Common myeloid progenitor, CD34-positive (primary cell): ENCODE measurements around the gene NRN1.

Experiments used
- CTCF ChIA-PET: fragments of 350-600 bp; sonication (Branson Sonifier 250); formaldehyde crosslinking; loops from one replicate; lab custom pipeline; 2021; ENCODE audit warnings: antibody characterized with exemption; lab: Charles Lee
- POLR2A ChIA-PET: fragments of 350-600 bp; sonication (Branson Sonifier 250); formaldehyde crosslinking; loops from one replicate; lab custom pipeline; 2021; ENCODE audit warnings: antibody characterized with exemption; lab: Charles Lee
- DNase-seq, 3 donors: peaks; one replicate each; pipeline versions ENCODE4 v3.0.0 to v3.0.0-alpha.2; 2013
- H3K27ac ChIP-seq, 2 experiments: 1 replicate in 1 of 2; 2 replicates in 1 of 2; pipeline ENCODE4 v1.7.0; 2013; ENCODE audit warnings: inconsistent platforms in 2 of 2, low read length in 2 of 2, mild to moderate bottlenecking in 2 of 2, low read depth in 1 of 2, moderate library complexity in 1 of 2; ENCODE audit not compliant: severe bottlenecking in 2 of 2, insufficient read depth in 1 of 2, poor library complexity in 1 of 2
- H3K27me3 ChIP-seq, 5 experiments: replicated peaks in 2 of 5; 1 replicate in 3 of 5; 2 replicates in 2 of 5; pipeline versions ENCODE4 v1.6.1 to v1.7.0; 2013; ENCODE audit warnings: low read length in 4 of 5, mild to moderate bottlenecking in 2 of 5, moderate library complexity in 2 of 5, inconsistent platforms in 1 of 5; ENCODE audit not compliant: insufficient read depth in 5 of 5, control insufficient read depth in 4 of 5
- H3K36me3 ChIP-seq, 4 experiments: 1 replicate in 2 of 4; 2 replicates in 2 of 4; pipeline versions ENCODE4 v1.6.1 to v1.7.0; 2013; ENCODE audit warnings: low read length in 3 of 4, control low read depth in 1 of 4, mild to moderate bottlenecking in 1 of 4; ENCODE audit not compliant: control insufficient read depth in 4 of 4, insufficient read depth in 4 of 4
- H3K4me1 ChIP-seq, 4 experiments: 1 replicate in 3 of 4; 2 replicates in 1 of 4; pipeline versions ENCODE4 v1.6.1 to v1.7.1; 2013; ENCODE audit warnings: low read length in 3 of 4, mild to moderate bottlenecking in 3 of 4, control low read depth in 1 of 4, inconsistent platforms in 1 of 4, moderate library complexity in 1 of 4; ENCODE audit not compliant: control insufficient read depth in 4 of 4, insufficient read depth in 4 of 4; ENCODE audit errors: control extremely low read depth in 1 of 4
- H3K4me3 ChIP-seq, 7 experiments: 1 replicate in 4 of 7; 2 replicates in 3 of 7; pipeline versions ENCODE4 v1.5.1 to v1.7.0; 2013; ENCODE audit warnings: mild to moderate bottlenecking in 7 of 7, low read length in 6 of 7, moderate library complexity in 6 of 7, inconsistent platforms in 2 of 7, low read depth in 2 of 7, control low read depth in 1 of 7; ENCODE audit not compliant: insufficient read depth in 4 of 7, control insufficient read depth in 1 of 7; ENCODE audit errors: extremely low read depth in 1 of 7
- H3K9me3 ChIP-seq, 5 experiments: 1 replicate in 4 of 5; 2 replicates in 1 of 5; pipeline versions ENCODE4 v1.6.1 to v1.7.1; 2013; ENCODE audit warnings: low read length in 4 of 5, mild to moderate bottlenecking in 2 of 5, inconsistent platforms in 1 of 5, low read depth in 1 of 5, moderate library complexity in 1 of 5; ENCODE audit not compliant: control insufficient read depth in 4 of 5, insufficient read depth in 2 of 5; ENCODE audit errors: control extremely low read depth in 1 of 5
- WGBS: methylation state at CpG from one replicate; pipeline ENCODE4 v1.1.5; 2013; ENCODE audit not compliant: insufficient coverage; 5-methylcytosine and 5-hydroxymethylcytosine counted together

Gene NRN1

GRCh38 chr6:6002848-6003620, 3.7 kb downstream of the NRN1 start:
- POLR2A ChIA-PET: no interaction called here
- peak overlapping the region in 4 of 7 experiments; percentile 33 to 68 (median 56) for H3K4me3 ChIP-seq

DNA sequence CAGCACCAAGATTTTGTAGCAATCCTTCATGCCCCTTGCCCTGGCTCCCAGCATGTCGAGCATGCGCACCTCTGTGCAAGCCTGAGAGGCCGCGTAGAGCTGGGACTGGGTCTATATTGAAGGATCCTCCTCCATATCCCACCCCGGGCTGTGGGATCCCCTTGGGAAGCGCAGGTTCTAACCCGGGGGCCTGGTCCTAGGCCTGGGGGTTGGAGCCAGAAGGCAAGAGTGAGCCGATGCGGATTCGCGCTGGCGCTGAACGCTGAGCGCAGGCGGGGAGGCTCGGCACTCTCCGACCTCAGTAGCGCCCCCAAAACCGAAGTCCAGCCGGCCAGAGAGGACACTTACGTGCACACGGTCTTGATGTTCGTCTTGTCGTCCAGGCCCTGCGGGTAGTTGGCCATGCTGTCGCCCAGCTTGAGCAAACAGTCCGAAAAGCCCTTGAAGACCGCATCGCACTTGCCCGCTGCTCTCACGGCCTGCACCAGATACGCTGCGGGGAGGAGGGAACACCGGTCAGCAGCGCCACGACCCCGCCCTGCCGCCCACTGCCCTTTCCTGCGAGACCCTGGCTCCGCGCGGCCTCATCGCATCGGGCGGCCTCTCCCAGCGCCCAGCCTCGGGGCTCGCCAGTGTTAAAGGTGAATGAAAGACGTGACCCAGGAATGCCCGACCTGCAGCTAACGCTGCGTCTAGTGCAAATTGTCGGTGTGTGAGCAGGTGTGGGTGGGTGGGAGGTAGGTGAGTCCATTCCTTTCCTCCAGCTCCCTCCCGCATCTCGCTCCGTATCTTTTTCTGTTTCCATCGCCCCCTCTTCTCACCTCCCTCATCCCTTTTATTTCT, 4.5 kb downstream of the NRN1 start:
- Histone ChIP-seq H3K27ac (no peak overlapping the region), H3K27me3 (peaks cover 31 to 100% (median 77%) of the 10 kb centered on the region in 5 experiments), H3K9me3 (peaks cover 0 to 14% (median 8%) of the 10 kb centered on the region in 5 experiments), H3K4me1 (peaks cover 0 to 55% (median 50%) of the 10 kb centered on the region in 4 experiments), H3K36me3 (no peaks in the 10 kb centered on the region), H3K4me3 (peak overlapping the region in 4 of 7 experiments; percentile 16 to 53 (median 28))
- ChIA-PET POLR2A (no interaction called here), CTCF (interaction anchor here (1.5 kb wide), 1 partner anchor 16 kb away, joined by 3 read pairs; no protein-coding TSS in a partner anchor)
- DNase-seq: peak in 1 of 3 donors; percentile 40
- under 1% methylated on average over 46 of the region's 57 CpGs for WGBS

More at GRCh38 chr6:6002848-6003620, 3.7 kb downstream of the NRN1 start:
- peaks cover 0 to 58% (median 52%) of the 10 kb centered on the region in 4 experiments for H3K4me1 ChIP-seq
- H3K27ac ChIP-seq: no peak overlapping the region
- peaks cover 28 to 100% (median 80%) of the 10 kb centered on the region in 5 experiments for H3K27me3 ChIP-seq
- WGBS: 3% methylated on average over 34 of the region's 48 CpGs
- CTCF ChIA-PET: interaction anchor here (1.3 kb wide), 1 partner anchor 15 kb away, joined by 3 read pairs; no protein-coding TSS in a partner anchor
- DNase-seq: peak in 1 of 3 donors; percentile 31
- peaks cover 0 to 14% (median 8%) of the 10 kb centered on the region in 5 experiments for H3K9me3 ChIP-seq
- no peaks in the 10 kb centered on the region for H3K36me3 ChIP-seq

- CTCF ChIA-PET: interaction anchor here (1.5 kb wide), 1 partner anchor 15 kb away, joined by 3 read pairs; no protein-coding TSS in a partner anchor
- Histone ChIP-seq H3K9me3 (peaks cover 0 to 14% (median 8%) of the 10 kb centered on the region in 5 experiments), H3K36me3 (no peaks in the 10 kb centered on the region), H3K4me1 (peaks cover 0 to 56% (median 51%) of the 10 kb centered on the region in 4 experiments), H3K4me3 (no peak overlapping the region), H3K27me3 (peaks cover 31 to 100% (median 77%) of the 10 kb centered on the region in 5 experiments), H3K27ac (no peak overlapping the region)
- WGBS: 24% methylated on average over 8 of the region's 10 CpGs
- POLR2A ChIA-PET: no interaction called here
- no peak for DNase-seq
Observed at GRCh38 chr6:6001443-6001842, 5.3 kb downstream of the NRN1 start.

DNA sequence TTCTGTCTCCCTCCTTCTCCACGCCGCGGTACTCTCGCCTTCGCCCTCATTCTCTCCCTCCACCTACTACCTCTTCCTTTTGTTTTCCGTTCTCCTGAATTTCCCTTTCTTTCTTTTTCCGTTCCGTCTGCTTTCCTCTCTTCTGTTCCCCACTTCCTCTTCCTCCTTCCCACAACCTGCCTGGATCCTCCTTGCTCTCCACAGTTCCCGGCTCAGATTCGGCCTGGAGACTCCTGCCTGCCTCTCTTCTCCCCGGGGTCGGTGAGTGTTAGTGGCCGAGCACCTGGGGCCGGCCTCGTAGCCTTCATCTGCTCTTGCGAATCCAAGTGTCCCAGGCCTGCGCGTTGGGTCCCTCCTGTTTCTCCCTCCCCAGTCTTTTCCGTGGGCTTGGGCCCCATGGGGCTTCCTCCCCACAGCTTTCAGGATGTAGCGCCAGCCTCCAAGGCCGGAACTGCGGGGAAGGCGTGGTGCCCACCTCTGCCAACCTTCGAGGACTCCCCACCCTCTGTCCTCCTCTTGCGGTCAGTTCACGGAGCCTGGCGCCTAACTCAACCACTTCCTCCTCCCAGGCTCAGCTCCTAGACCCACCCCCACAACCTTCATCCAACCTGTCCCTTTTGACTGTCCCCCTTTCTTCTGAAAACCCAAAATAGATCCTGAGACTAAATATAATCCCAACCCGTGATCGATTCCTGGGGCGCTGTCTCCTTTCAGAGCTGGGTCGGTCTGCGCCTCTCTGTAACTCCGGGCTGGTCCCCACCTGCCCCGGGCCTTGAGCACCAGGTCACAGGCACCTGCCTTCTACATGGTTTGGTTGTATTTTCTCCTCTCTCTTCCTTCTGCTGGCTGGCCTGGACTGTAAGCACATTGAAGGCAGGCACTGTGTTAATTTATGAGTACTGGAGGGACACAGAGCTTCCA, 6.8 kb downstream of the NRN1 start:
- peaks cover 0 to 66% (median 57%) of the 10 kb centered on the region in 4 experiments for H3K4me1 ChIP-seq
- no peaks in the 10 kb centered on the region for H3K36me3 ChIP-seq
- ChIA-PET POLR2A (no interaction called here), CTCF (interaction anchor here (0.9 to 1.5 kb wide), 3 partner anchors 8 to 549 kb away, joined by 3 read pairs; no protein-coding TSS in a partner anchor)
- H3K27me3 ChIP-seq: peaks cover 17 to 100% (median 79%) of the 10 kb centered on the region in 5 experiments
- peak overlapping the region in 1 of 7 experiments; percentile 16 for H3K4me3 ChIP-seq
- WGBS: 19% methylated on average over 25 of the region's 34 CpGs
- no peak for DNase-seq
- no peak overlapping the region for H3K27ac ChIP-seq
- H3K9me3 ChIP-seq: peaks cover 0 to 14% (median 8%) of the 10 kb centered on the region in 5 experiments

DNA sequence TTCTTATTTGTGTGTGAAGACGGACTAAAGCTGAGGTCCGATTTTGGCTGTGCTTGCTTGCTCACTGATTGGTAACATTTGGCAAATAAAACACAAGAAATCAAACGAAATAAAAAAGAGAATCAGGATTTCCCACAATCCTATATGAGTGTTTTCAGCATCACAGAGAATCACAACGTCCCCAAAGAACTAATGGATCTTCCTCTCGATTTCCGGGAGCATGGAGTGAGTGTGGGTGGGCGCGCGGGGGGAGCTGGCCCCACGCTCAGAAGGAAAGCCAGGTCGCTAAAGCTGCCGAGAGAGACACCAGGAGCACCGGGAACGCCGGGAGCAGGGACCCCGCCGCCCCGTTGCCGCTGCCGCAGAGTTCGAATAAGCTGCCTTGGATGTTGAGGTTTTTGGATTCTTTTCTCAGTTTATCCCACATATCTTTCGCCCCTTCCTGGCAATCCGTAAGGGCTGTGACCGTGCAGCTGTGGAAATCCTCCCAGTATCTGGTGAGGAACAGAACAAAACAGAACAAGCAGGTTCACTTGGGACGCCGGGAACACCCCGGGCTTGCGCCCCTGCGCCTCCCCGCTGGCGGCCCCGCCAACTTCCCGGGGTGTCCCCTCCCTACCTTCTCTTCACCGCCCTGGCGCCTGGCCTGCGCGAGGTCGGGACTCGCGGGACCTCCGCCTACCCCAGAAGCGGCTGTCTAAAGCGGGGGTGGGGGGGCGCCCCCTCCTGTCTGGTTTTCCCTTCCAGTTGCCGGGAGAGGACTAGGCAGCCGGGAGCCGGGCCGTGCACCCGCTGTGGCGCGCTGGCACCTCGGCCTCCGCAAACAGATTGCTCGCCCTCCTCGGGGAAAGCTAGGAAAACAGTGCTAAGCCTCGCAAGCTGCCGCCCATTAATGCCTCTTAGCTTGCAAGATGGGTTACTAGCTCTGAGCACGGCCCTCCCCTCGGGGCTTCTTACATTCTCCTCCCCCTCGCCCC, 7.7 kb downstream of the NRN1 start:
- peaks cover 0 to 16% (median 8%) of the 10 kb centered on the region in 5 experiments for H3K9me3 ChIP-seq
- POLR2A ChIA-PET: no interaction called here
- CTCF ChIA-PET: interaction anchor here (0.6 to 2.1 kb wide), 3 partner anchors 8 to 146 kb away, joined by 3 to 8 read pairs (median 3); partner anchors contain the start of gene NRN1

More for the DNA sequence above, 7.7 kb downstream of the NRN1 start:
- H3K4me3 ChIP-seq: peak overlapping the region in 1 of 7 experiments; percentile 16
- no peak overlapping the region for H3K27ac ChIP-seq
- peaks cover 12 to 100% (median 77%) of the 10 kb centered on the region in 5 experiments for H3K27me3 ChIP-seq
- H3K36me3 ChIP-seq: no peaks in the 10 kb centered on the region
- 2% methylated on average over 40 of the region's 60 CpGs for WGBS
- H3K4me1 ChIP-seq: peaks cover 0 to 60% (median 50%) of the 10 kb centered on the region in 4 experiments
- peak in 1 of 3 donors; percentile 46 for DNase-seq
